ENCODE results near the gene UTS2R. TPM values are rescaled to one million over a fixed set of nuclear protein-coding genes. Genes with fewer than 3 reads are reported as not detected.
A peak's percentile ranks its signal among the peaks of the same experiment; 100 is the strongest.
"Not testable (repeated sequence)": the region's sequence is repeated elsewhere in the genome, so short reads cannot be mapped to it uniquely, and the experiment has no call there.

Gene UTS2R
- total RNA-seq, 1 donor from 2014 or later, result 2.1 TPM

DNA sequence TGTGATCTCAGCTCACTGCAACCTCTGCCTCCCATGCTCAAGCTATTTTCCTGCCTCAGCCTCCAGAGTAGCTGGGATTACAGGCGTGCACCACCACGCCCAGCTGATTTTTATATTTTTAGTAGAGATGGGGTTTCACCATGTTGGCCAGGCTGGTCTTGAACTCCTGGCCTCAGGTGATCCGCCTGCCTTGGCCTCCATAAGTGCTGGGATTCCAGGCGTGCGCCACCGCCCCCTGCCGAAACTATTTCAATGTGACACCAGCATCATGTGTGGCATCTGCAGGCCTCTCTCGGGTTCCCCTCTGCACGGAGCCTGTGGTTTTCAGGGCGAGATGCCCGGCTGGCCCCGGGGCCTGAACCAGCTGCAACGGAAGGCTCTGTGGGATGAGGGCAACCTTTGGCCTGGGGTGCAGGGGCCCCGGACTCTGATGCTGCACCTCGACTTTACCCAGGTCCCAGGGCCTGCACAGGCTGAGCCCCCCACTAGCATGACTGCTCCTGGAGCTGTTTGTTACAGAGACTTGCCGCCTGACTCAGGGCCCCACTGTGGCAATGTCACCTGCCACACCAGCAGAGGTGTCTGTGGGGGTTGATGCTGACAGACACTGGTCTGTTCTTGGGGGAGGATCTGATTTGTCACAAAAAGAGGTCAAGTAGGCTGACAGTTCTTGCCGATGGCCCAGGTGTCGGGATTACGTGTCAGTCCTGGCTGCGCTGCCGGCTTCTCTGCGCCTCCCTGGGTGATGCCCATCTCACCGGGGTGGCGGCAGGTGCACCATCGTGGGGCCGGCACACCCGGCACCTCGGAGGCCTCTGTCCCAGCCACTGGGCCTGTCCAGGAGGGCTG lies 21.2 kb upstream of the UTS2R start:
- DNase-seq (peak; percentile 31), ATAC-seq (no peak)
- intact Hi-C loops (cut with micrococcal nuclease), result loop anchor here (10.0 kb wide), 1 partner anchor 54 kb away; no protein-coding TSS in a partner anchor

DNA sequence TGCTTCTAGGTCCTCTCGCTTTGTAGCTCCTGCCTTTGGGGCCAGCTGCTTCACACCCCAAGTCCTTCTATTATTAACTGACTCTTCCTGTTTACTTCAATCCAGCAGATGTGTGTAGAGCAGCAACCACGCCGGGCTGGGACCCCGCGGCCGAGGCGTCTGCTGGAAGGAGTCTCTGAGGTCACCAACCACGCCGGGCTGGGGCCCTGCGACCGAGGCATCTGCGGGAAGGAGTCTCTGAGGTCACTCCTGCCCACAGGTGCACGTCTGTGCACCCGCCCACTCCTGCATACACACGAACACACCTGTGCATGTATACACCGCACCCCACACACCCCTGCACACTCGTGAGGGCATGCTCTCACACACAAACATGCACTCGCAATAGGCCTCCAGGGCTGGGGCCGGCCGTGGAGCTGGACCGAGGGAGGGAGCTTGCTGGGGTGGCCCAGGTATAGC lies 20.3 kb upstream of the UTS2R start:
- peak; percentile 19 for DNase-seq
- peak; percentile 12 for ATAC-seq
- intact Hi-C loops (cut with micrococcal nuclease), result loop anchor here (10.0 kb wide), 1 partner anchor 54 kb away; no protein-coding TSS in a partner anchor

DNA sequence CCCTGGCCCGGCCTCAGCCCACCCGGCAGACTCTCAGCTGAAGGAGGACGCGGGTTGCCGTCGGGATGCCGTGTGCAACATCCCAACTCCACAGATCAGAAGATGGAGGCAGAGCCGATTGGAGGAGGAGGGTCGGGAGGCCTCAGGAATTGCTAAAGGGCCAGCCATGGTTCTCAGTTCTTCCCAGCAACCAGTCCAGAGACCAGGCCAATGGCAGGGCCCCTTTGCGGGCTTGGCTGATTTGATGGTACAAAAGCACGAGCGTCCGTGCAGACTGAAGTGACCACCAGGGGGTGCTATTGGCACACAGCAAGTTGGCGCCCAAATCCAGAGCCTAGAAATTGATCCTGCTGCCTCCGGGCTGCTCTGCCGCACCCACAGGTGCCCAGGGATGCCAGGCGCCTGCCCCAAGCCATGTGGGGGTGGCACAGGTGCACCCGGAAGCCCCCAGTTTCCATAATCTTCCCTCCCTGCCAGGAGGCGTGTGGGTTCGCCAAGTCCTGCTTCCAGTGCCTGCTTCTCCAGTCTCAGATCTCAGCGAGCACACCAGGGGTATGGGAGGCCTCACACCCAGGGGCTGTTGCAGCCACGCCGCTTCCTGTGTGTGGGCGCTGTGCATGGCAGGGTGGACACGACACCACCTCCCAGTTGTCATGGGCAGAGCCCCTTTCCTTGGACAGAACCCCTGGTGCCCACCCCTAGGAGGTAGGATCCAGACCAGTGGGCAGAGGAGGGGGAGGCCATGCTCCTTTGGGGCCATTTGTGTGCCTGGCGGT lies 19.7 kb upstream of the UTS2R start:
- DNase-seq, result peak; percentile 87
- peak; percentile 88 for ATAC-seq
- intact Hi-C loops (cut with micrococcal nuclease), result loop anchor here (10.0 kb wide), 1 partner anchor 53 kb away; no protein-coding TSS in a partner anchor

DNA sequence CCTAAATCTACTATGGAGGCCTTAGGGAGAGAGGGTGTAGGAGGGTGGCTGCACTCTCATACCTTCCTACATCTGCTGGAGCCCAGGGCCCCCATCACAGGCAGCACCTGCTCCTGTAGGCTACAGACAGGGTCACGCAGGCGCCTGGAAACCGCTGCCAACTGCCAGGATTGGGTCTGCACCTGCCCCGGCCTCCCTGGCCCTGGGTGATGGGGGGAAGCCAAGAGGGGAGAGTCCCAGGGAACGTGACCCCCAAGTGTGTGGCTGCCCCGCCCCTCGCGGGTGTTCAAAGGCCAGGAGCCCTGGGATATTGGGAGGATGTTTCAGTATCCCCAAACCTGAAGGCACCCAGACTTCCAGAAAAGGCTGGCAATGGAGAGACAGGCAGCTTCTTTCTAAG lies 18.1 kb upstream of the UTS2R start:
- no peak for DNase-seq
- intact Hi-C loops (cut with micrococcal nuclease), result loop anchor here (10.0 kb wide), 1 partner anchor 51 kb away; no protein-coding TSS in a partner anchor
- ATAC-seq, result no peak

DNA sequence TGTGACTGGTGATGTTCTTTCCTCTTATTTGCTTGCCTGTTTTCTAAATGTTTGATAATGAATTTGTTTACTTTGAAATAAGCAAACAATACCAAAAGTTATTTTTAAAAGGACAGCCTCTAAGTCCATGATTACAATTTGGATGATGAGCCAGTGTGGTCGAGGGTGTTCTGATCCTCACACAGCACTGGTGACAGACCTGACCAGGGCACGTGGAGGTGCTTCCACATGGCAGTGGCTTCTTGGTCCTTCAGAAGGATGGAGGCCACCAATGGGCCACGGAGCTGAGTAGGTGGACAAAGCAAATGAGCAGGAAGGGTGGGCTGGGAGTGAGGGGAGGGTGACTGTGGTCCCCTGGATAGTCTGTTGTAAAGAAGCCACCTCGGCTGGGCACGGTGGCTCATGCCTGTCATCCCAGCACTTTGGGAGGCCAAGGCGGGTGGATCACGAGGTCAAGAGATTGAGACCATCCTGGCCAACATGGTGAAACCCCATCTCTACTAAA lies 16.7 kb upstream of the UTS2R start:
- ATAC-seq, result no peak
- intact Hi-C loops (cut with micrococcal nuclease), result loop anchor here (10.0 kb wide), 1 partner anchor 50 kb away; no protein-coding TSS in a partner anchor
- no peak for DNase-seq

DNA sequence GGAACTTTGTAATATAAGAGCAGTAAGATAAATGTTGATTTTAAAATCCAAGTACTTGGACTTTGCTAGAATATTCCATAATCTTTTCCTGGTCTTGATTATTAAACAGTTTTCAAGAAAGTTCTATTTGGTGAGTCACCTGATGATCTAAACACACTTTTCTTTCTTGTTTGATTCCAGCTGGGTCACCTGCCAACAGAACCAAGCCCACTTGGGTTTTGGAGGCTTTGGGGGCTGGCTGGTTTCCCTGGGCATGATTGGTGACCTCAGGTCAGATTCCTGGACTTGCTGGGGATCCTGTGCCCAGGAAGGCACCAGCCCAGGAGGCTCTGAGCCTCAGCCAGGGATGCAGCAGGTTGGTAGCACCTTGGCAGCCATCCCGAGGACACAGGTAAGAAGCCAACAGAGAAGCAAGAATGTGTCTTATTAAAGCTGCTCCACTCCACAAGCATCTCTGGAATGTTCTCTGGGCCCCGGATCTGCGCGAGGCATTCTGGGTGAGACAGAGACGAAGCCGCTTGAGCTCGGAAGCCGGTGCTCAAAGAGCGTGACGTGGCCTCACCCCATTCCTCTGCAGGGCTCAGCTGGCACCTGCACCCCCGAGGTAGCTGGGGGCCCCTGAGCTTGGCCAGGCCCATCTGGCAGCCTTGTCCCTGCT lies 15.7 kb upstream of the UTS2R start:
- intact Hi-C loops (cut with micrococcal nuclease), result loop anchor here (10.0 kb wide), 1 partner anchor 49 kb away; no protein-coding TSS in a partner anchor
- ATAC-seq, result no peak

DNA sequence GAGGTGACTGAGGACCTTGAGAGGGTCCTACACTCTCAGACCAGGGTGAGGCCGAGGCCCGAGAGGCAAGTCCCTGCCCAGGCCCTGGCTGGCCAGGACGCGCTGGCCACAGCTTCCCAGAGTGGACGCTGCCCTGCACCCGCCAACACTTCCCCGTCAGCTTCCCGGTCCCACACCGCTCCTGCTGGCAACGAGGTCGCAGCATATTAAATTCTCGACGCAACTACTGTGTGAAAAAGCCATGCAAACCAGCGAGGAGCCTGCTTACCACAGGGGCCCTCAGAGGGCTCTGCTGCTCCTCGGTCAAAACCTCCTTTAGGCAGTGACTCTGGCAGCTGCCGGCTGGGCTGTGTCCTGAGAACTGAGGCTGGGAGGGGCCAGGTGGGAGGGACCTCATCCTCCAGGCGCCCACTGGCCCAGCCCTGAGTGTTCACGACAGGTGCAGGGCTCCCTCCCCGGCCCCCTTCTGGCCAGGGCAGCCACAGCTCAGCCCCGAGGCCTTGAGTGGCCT lies 14.7 kb upstream of the UTS2R start:
- DNase-seq (no peak), ATAC-seq (no peak)
- intact Hi-C loops (cut with micrococcal nuclease), result loop anchor here (10.0 kb wide), 1 partner anchor 48 kb away; no protein-coding TSS in a partner anchor

More for the DNA sequence above, 15.7 kb upstream of the UTS2R start:
- no peak for DNase-seq

DNA sequence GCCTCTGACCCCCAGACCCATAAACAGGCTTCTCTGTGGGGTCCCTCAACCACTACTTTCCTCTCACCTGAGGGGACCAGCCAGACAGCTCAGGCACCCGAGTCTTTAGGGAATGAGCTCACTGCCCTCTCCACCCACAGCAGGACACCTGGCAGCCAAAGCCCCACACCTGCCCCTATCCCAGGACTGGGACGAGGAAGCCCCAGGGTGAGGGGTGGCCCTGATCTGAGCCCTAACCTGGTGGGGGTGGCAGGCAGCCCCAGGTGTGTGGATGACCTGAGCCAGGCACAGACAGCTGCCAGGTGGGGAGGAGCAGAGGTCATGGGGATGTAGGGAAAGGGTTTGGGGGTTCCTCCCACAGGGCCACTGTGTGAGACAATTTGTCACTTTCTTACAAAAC lies 14.2 kb upstream of the UTS2R start:
- intact Hi-C loops (cut with micrococcal nuclease), result loop anchor here (10.0 kb wide), 1 partner anchor 47 kb away; no protein-coding TSS in a partner anchor
- no peak for DNase-seq

DNA sequence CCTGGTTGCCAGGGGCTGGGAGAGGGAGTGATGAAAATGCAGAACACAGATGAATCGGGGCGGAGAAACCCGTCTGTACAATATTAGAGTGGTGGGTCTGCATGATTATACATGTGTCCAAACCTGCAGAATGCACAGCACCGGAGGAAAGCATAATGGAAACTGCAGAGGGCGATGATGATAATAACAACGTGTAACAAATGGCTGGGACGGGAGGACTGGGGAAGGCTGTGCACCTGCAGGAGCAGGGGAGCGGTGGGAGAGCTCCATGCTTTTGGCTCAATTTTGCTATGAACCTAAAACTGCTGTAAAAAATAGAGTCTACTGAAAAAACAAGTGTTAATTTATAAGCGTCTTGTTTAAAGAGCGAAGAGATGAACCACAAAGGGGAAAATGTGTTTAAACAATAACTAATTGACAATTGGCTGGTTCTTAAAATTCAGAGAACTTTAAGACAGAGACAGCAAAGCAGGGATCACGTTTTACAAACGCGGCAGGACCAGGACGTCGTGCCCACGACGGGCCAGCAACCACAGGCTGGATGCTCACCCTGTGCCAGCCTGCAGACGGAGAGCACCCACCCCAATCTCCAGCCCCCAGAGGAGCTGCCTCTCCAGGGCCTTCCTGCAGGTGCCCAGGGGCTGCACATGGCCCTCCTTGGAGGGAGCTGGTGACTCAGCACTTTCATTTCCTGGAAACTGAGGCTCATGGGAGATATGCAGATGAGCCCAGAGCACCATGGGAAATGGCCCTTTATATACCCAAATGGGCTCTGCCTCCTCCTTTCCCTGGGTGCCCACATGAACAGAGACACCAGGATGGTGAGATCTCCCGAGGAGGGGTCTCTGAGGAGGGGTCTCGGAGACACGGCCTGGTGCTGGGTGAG lies 12.9 kb upstream of the UTS2R start, which contains the start of gene TEX19:
TSS of gene TEX19 (plus strand) at position 783 of the 886 bp plus-strand sequence. CDS start 2,904 bp downstream, outside the sequence.
- DNase-seq (no peak), ATAC-seq (no peak)
- intact Hi-C loops (cut with micrococcal nuclease), result loop anchor here (10.0 kb wide), 1 partner anchor 46 kb away; no protein-coding TSS in a partner anchor

More for the DNA sequence above, 14.2 kb upstream of the UTS2R start:
- ATAC-seq, result no peak

DNA sequence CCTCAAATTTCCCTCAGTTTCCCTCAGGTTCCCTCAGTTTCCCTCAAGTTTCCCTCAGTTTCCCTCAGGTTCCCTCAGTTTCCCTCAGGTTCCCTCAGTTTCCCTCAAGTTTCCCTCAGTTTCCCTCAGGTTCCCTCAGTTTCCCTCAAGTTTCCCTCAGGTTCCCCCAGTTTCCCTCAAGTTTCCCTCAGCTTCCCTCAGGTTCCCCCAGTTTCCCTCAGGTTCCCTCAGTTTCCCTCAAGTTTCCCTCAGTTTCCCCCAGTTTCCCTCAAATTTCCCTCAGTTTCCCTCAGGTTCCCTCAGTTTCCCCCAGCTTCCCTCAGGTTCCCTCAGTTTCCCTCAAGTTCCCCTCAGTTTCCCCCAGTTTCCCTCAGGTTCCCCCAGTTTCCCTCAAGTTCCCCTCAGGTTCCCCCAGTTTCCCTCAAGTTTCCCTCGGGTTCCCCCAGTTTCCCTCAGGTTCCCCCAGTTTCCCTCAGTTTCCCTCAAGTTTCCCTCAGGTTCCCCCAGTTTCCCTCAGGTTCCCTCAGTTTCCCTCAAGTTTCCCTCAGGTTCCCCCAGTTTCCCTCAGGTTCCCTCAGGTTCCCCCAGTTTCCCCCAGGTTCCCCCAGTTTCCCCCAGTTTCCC lies 12.0 kb upstream of the UTS2R start:
- ATAC-seq, DNase-seq: not testable (repeated sequence)
- intact Hi-C loops (cut with micrococcal nuclease), result loop anchor here (10.0 kb wide), 1 partner anchor 45 kb away; no protein-coding TSS in a partner anchor

DNA sequence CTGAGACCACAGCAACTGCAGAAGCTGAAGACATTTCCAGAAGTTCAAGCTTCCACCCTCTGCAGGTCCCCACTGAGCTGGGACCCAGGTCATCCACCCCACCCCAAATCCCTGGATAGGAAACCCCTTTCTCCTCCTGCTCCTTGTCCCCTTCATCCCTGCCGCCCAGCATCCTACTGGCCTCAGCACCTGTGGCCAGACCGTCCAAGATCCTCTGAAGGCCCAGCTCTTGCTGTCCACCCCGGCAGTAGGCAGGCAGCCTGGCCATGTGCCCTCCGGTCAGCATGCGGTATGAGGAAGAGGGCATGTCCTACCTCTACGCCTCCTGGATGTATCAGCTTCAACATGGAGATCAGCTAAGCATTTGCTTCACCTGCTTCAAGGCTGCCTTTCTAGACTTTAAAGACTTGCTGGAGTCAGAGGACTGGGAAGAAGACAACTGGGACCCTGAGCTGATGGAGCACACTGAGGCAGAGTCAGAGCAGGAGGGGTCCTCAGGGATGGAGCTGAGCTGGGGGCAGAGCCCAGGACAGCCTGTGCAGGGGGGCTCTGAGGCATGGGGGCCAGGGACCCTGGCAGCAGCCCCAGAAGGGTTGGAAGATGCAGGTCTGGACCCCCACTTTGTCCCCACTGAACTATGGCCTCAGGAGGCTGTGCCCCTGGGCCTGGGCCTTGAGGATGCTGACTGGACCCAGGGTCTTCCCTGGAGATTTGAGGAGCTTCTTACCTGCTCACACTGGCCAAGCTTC lies 9.5 kb upstream of the UTS2R start:
- intact Hi-C loops (cut with micrococcal nuclease), result no loop called here
- no peak for ATAC-seq
- no peak for DNase-seq

DNA sequence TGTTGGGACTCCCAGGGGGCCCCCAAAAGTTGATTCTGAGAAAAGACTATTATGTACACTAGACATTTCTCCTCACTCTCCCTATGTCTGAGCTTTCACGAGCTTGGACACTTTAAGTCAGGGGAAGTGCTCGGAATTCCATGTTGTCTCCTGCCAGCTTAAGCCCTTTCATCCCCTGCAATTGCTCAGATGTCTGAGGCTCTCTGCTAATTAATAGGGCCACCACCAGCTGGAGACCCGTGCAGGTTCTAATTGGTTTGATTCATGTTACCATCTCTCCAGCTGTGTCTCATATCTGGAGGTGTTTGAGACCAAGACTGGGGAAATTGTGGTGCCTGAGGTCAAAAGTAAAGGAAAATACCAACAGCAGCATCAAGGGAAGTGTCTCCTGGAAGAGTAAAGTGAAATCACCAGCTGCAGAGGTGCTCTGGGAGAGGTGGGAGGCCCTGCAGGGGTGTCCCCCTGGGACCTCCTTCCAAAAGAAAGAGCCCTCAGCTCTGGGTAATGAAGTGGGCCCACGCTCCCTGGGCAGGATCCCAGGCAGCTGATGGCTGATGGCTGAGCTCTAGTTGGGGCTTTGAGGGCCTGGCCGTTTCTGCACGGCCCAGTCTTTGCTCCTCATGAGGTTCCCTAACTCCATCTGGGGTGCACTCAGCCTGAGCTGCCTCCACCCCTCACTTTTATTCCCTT lies 5.8 kb upstream of the UTS2R start:
- ATAC-seq (no peak), DNase-seq (no peak)
- intact Hi-C loops (cut with micrococcal nuclease), result no loop called here

DNA sequence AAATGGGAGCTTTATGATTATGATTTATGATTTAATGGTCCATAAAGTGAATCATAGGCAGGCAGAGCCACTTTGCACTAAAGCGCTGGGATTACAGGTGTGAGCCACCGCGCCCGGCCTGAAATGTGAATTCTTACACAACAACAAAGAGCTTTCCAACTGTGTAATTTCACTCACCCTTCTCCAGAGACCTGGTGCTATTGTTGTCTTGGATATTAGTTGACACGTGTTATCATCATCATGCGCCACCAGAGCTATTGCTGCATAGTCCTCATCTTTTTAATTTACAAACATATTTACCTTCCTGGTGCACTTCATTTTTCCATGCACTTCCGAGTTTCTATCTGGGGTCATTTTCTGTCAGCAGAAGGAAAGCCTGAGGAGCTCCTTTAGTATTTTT lies 4.8 kb upstream of the UTS2R start:
- DNase-seq, result no peak
- intact Hi-C loops (cut with micrococcal nuclease), result no loop called here
- no peak for ATAC-seq

DNA sequence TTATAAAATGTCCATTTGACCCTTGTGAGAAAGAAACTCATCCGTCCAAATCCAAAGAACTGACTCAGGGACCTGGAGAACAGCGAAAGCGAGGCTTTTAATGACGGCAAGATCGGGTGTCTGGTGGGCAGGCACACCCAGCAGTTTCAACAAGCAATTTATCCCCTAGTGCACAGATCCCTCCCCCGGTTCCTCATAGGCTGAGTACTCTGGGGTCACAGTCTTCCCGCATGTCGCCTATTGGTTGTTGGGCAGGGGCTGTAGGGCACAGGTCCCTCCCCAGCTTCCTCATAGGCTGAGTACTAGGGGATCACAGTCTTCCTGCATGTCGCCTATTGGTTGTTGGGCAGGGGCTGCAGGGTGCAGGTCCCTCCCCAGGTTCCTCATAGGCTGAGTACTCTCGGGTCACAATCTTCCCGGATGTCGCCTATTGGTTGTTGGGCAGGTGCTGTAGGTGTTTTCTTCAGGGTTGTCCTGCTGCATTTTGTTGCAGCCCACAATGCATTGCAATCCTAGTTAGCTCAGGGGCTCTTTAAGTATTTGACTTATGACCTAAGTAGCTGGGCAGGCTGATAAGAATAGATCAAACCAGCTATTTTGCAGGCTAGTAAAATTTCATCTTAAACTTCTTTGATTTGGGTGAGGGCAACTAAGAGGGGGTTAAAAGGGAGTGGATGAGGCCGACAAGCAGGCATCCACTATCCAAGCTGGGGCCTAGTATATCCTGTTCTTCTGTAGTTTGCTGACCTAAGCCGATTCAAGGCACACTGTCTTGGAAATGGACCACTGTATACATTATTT lies 3.6 kb upstream of the UTS2R start:
- ATAC-seq, result no peak
- intact Hi-C loops (cut with micrococcal nuclease), result no loop called here
- DNase-seq, result no peak

DNA sequence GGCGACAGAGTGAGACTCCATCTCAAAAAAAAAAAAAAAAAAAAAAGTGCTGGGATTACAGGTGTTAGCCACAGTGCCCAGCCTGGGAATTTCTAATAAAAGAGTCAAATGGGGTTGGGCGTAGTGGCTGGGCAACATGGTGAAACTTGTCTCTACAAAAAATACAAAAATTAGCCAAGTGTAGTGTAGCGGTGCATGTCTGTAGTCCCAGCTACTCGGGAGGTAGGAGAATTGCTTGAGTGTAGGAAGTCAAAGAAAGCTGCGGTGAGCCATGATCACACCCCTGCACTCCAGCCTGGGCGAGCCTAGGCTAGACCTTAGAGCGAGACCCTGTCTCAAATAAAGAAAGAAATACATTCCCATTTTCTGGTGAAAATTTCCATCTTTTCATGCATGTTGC lies 2.4 kb upstream of the UTS2R start:
- intact Hi-C loops (cut with micrococcal nuclease), result no loop called here
- DNase-seq, result no peak

More for the DNA sequence above, 2.4 kb upstream of the UTS2R start:
- ATAC-seq, result no peak
